ENCODE data around the gene TNFRSF8. TPM values are rescaled to one million over a fixed set of nuclear protein-coding genes. Genes with fewer than 3 reads are reported as not detected.

TNFRSF8 gene
- total RNA-seq, 1 experiment from 2014 or later = not detected

DNA sequence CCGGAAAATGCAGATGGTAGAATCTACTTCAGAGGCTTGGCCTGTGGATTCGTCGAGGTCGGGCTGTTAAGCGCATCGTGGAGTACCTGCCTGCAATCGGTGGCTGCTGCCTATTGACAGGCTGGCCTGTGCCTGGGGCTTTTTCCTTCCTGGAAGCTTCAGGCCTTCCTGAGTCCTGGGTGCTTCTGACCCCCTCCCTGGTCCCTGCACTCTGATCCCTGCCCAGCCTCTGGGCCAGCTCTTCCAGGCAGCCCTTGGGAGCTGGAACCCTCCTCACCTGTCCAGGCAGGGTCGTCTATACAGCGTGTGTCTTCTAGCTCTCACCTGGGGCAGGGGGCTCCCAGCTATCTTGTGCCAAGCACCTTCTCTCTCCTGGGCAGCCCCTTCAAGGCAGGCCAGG, 63.7 kb downstream of the TNFRSF8 start:
- intact Hi-C loops (cut with micrococcal nuclease) = no loop called here
- no peak for ATAC-seq
- ChIA-PET POLR2A (ENCODE audit: unreplicated experiment) (no interaction called here), CTCF (no interaction called here)
- TF ChIP-seq EZH2phosphoT487 (IDR thresholded peaks at IDR 0.05; ENCODE audit: borderline replicate concordance, low read length) (no peak), EZH2 (IDR thresholded peaks at IDR 0.05; ENCODE audit: low read length, unreplicated experiment) (no peak)
- TF ChIP-seq, protein P1, sequence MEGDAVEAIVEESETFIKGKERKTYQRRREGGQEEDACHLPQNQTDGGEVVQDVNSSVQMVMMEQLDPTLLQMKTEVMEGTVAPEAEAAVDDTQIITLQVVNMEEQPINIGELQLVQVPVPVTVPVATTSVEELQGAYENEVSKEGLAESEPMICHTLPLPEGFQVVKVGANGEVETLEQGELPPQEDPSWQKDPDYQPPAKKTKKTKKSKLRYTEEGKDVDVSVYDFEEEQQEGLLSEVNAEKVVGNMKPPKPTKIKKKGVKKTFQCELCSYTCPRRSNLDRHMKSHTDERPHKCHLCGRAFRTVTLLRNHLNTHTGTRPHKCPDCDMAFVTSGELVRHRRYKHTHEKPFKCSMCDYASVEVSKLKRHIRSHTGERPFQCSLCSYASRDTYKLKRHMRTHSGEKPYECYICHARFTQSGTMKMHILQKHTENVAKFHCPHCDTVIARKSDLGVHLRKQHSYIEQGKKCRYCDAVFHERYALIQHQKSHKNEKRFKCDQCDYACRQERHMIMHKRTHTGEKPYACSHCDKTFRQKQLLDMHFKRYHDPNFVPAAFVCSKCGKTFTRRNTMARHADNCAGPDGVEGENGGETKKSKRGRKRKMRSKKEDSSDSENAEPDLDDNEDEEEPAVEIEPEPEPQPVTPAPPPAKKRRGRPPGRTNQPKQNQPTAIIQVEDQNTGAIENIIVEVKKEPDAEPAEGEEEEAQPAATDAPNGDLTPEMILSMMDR (conservative IDR thresholded peaks at IDR 0.05; ENCODE audit: low read depth, low read length) = no peak
- H3K4me1 ChIP-seq (ENCODE audit: insufficient read depth, low read length) = peaks cover 7% of the 10 kb centered on the region
- no peaks in the 10 kb centered on the region for H3K79me2 ChIP-seq (ENCODE audit: low read length)
- no peaks in the 10 kb centered on the region for H3K9me2 ChIP-seq (replicated peaks; ENCODE audit: low read length)
- H3K9me3 ChIP-seq (ENCODE audit: low read length) = no peaks in the 10 kb centered on the region
- H3K36me3 ChIP-seq (ENCODE audit: low read depth, low read length) = no peaks in the 10 kb centered on the region
- no peak for DNase-seq
- no TSS peak for BruUV-seq (replicated peaks)
- no peak overlapping the region for H3K4me2 ChIP-seq (ENCODE audit: low read length)
- no peak overlapping the region for H3K4me3 ChIP-seq (ENCODE audit: low read length)
- H3K27ac ChIP-seq (ENCODE audit: low read length) = no peak overlapping the region
- H2AFZ ChIP-seq (ENCODE audit: low read length) = no peak overlapping the region
- H3K9ac ChIP-seq (ENCODE audit: low read length) = no peak overlapping the region
- H4K20me1 ChIP-seq (ENCODE audit: low read length) = no peaks in the 10 kb centered on the region
- no peaks in the 10 kb centered on the region for H3K27me3 ChIP-seq (ENCODE audit: low read length)
- H3F3A ChIP-seq (ENCODE audit: low read length, unreplicated experiment) = no peaks in the 10 kb centered on the region

DNA sequence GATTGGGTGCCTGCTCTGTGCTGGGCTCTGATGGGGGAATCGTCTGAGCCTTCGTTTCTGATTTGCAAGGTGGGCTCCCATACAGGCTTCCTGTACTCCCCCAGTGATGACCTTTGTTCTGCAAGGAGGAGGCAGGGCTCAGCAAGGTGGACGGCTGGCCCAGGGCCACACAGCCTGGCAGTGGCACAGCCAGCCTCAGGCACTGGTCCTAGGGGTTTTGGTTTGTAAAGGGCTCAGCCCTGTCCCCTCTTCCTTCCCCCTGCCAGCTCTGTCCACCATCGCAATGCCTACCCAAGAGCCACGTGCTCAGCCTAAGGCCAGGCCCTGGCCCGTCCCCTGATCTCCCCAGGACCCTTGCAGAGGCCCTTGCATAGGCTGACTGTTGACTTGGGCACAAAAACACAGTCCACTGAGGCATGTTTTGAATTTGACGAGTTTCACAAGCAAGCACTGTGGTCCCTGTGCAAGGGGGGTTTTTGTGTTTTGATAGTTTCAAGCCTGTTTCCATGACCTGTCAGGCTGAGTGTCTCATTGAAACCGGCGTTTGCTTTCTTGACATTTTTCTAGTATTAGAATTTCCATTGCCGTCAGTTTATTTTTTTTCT, 64.2 kb downstream of the TNFRSF8 start:
- Histone ChIP-seq H2AFZ (ENCODE audit: low read length) (no peak overlapping the region), H3K36me3 (ENCODE audit: low read depth, low read length) (no peaks in the 10 kb centered on the region), H3K9me2 (replicated peaks; ENCODE audit: low read length) (no peaks in the 10 kb centered on the region), H3K9ac (ENCODE audit: low read length) (no peak overlapping the region), H3K4me3 (ENCODE audit: low read length) (no peak overlapping the region), H4K20me1 (ENCODE audit: low read length) (no peaks in the 10 kb centered on the region), H3F3A (ENCODE audit: low read length, unreplicated experiment) (peaks cover under 1% of the 10 kb centered on the region), H3K4me2 (ENCODE audit: low read length) (no peak overlapping the region), H3K27ac (ENCODE audit: low read length) (no peak overlapping the region), H3K9me3 (ENCODE audit: low read length) (no peaks in the 10 kb centered on the region), H3K79me2 (ENCODE audit: low read length) (no peaks in the 10 kb centered on the region), H3K27me3 (ENCODE audit: low read length) (no peaks in the 10 kb centered on the region), H3K4me1 (ENCODE audit: insufficient read depth, low read length) (peaks cover 10% of the 10 kb centered on the region)
- no TSS peak for BruUV-seq (replicated peaks)
- POLR2A ChIA-PET (ENCODE audit: unreplicated experiment) = no interaction called here
- no peak for DNase-seq
- intact Hi-C loops (cut with micrococcal nuclease) = no loop called here
- no peak for TF ChIP-seq EZH2phosphoT487 (IDR thresholded peaks at IDR 0.05; ENCODE audit: borderline replicate concordance, low read length)
- TF ChIP-seq EZH2 (IDR thresholded peaks at IDR 0.05; ENCODE audit: low read length, unreplicated experiment) = no peak
- TF ChIP-seq, protein P1 (conservative IDR thresholded peaks at IDR 0.05; ENCODE audit: low read depth, low read length) = no peak
- no peak for ATAC-seq
- CTCF ChIA-PET = no interaction called here

DNA sequence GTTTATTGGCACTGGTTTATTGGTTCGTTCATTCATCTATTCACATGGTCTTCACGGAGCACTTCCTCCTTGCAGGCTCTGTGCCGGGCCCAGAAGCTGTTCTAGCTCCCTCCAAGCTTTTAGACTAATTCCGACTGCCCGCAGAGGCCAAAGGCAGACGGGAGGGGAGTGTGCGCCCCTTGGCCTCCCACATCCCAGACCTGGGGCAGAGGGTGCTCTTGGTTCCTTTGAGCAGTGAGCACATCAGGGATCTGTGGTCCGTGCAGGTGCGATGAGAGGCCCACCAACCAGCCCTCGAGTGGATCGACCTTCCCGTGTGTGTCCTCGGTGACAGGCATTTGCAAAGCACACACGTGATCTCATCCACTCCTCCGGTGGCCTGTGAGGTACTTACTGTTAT, 65.0 kb downstream of the TNFRSF8 start:
- no peaks in the 10 kb centered on the region for H3K36me3 ChIP-seq (ENCODE audit: low read depth, low read length)
- H4K20me1 ChIP-seq (ENCODE audit: low read length) = no peaks in the 10 kb centered on the region
- no peaks in the 10 kb centered on the region for H3K79me2 ChIP-seq (ENCODE audit: low read length)
- H3F3A ChIP-seq (ENCODE audit: low read length, unreplicated experiment) = peaks cover 6% of the 10 kb centered on the region
- no peak for ATAC-seq
- H3K4me2 ChIP-seq (ENCODE audit: low read length) = no peak overlapping the region
- no peaks in the 10 kb centered on the region for H3K9me2 ChIP-seq (replicated peaks; ENCODE audit: low read length)
- H3K4me3 ChIP-seq (ENCODE audit: low read length) = no peak overlapping the region
- H3K27ac ChIP-seq (ENCODE audit: low read length) = no peak overlapping the region
- no peak overlapping the region for H2AFZ ChIP-seq (ENCODE audit: low read length)
- peaks cover 16% of the 10 kb centered on the region for H3K4me1 ChIP-seq (ENCODE audit: insufficient read depth, low read length)
- ChIA-PET CTCF (no interaction called here), POLR2A (ENCODE audit: unreplicated experiment) (no interaction called here)
- BruUV-seq (replicated peaks) = no TSS peak
- H3K9ac ChIP-seq (ENCODE audit: low read length) = no peak overlapping the region
- no peaks in the 10 kb centered on the region for H3K9me3 ChIP-seq (ENCODE audit: low read length)
- H3K27me3 ChIP-seq (ENCODE audit: low read length) = no peaks in the 10 kb centered on the region
- intact Hi-C loops (cut with micrococcal nuclease) = no loop called here
- no peak for DNase-seq
- TF ChIP-seq EZH2phosphoT487 (IDR thresholded peaks at IDR 0.05; ENCODE audit: borderline replicate concordance, low read length) (no peak), EZH2 (IDR thresholded peaks at IDR 0.05; ENCODE audit: low read length, unreplicated experiment) (no peak)
- TF ChIP-seq, protein P1 (conservative IDR thresholded peaks at IDR 0.05; ENCODE audit: low read depth, low read length) = no peak
